ENCODE data around the gene CHTF8. TPM values are rescaled to one million over a fixed set of nuclear protein-coding genes. Genes with fewer than 3 reads are reported as not detected.

The CHTF8 gene
- total RNA-seq, 1 experiment from 2014 or later: 161 TPM

DNA sequence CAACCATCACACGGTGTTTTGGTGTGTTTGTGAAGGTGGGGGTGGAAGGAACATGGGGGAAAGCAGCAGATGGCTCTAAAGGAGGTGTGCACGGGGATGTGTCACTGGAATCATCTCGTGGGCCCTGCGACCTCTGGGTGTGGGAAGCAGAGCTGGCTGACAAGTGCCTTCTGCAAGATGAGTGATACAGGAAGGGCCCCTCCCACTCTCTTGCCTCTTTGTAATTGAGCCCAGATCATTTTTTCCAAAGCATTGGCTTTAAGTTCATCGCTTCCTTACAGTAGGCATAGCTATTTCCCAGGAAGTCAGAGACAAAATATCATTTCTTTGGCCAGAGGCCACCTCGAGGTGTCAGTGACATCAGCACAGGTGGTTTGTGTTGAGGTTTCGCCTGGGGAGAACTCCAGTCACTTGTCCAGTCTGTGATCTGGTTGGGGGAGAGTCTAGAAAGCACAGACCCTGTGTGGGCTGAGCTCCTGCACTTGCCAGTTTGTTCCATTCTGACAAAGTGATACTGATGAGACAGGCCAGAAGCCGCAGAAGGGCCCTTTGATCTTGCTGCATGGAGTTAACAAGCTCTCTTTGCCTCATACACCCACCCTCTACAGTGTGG lies 33.9 kb upstream of the CHTF8 start:
- DNase-seq: no peak
- ChIA-PET POLR2A (ENCODE audit: unreplicated experiment) (no interaction called here), CTCF (no interaction called here)
- H3K9me2 ChIP-seq (ENCODE audit: insufficient read depth): no peaks in the 10 kb centered on the region
- TF ChIP-seq EZH2 (IDR thresholded peaks at IDR 0.05; ENCODE audit: low read depth) (no peak), CTCF (conservative IDR thresholded peaks at IDR 0.05) (no peak)
- no peak overlapping the region for H3K4me3 ChIP-seq
- H4K20me1 ChIP-seq (ENCODE audit: insufficient read depth): no peaks in the 10 kb centered on the region
- no peak overlapping the region for H3K4me2 ChIP-seq
- peaks cover 39% of the 10 kb centered on the region for H3K36me3 ChIP-seq (ENCODE audit: low read depth)
- H3K79me2 ChIP-seq (ENCODE audit: low read depth): no peaks in the 10 kb centered on the region
- no peaks in the 10 kb centered on the region for H3K9me3 ChIP-seq (ENCODE audit: insufficient read depth, low read depth)
- no TSS peak for BruUV-seq (replicated peaks)
- no peaks in the 10 kb centered on the region for H3K27me3 ChIP-seq (ENCODE audit: insufficient read depth, low read depth)
- H2AFZ ChIP-seq: no peak overlapping the region
- peaks cover 16% of the 10 kb centered on the region for H3F3A ChIP-seq (ENCODE audit: insufficient read depth, low read depth)
- intact Hi-C loops (cut with micrococcal nuclease; ENCODE audit: unreplicated experiment): no loop called here
- H3K27ac ChIP-seq: no peak overlapping the region
- H3K4me1 ChIP-seq (replicated peaks; ENCODE audit: insufficient read depth): no peaks in the 10 kb centered on the region

DNA sequence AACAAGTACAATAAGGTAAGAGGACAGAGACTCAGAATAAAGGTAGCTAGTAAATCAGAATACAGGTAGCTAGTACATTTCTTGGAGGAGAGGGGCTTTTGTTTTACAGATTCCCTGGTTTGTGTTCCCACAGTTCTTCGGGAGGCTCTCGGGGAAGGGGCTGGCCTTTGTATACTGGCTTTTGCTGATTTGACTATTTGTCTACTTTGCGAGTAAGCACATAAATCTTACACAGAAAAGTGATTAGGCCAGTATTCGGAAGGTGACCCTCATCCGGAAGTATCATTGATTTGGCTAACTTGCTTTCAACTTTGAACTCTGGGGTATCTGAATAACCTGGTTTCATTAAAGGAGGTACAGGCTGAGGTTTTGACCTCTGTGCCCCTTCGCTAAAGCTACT lies 33.2 kb upstream of the CHTF8 start:
- CTCF ChIA-PET: no interaction called here
- intact Hi-C loops (cut with micrococcal nuclease; ENCODE audit: unreplicated experiment): no loop called here
- Histone ChIP-seq H3K27me3 (ENCODE audit: insufficient read depth, low read depth) (no peaks in the 10 kb centered on the region), H4K20me1 (ENCODE audit: insufficient read depth) (no peaks in the 10 kb centered on the region), H3K79me2 (ENCODE audit: low read depth) (no peaks in the 10 kb centered on the region), H3K9me3 (ENCODE audit: insufficient read depth, low read depth) (no peaks in the 10 kb centered on the region), H3K36me3 (ENCODE audit: low read depth) (peaks cover 39% of the 10 kb centered on the region), H3K4me2 (no peak overlapping the region), H3K4me3 (no peak overlapping the region), H2AFZ (no peak overlapping the region), H3F3A (ENCODE audit: insufficient read depth, low read depth) (peaks cover 11% of the 10 kb centered on the region), H3K9me2 (ENCODE audit: insufficient read depth) (no peaks in the 10 kb centered on the region), H3K27ac (no peak overlapping the region), H3K4me1 (replicated peaks; ENCODE audit: insufficient read depth) (no peaks in the 10 kb centered on the region)
- BruUV-seq (replicated peaks): no TSS peak
- DNase-seq: no peak
- POLR2A ChIA-PET (ENCODE audit: unreplicated experiment): no interaction called here
- TF ChIP-seq CTCF (conservative IDR thresholded peaks at IDR 0.05) (no peak), EZH2 (IDR thresholded peaks at IDR 0.05; ENCODE audit: low read depth) (no peak)

DNA sequence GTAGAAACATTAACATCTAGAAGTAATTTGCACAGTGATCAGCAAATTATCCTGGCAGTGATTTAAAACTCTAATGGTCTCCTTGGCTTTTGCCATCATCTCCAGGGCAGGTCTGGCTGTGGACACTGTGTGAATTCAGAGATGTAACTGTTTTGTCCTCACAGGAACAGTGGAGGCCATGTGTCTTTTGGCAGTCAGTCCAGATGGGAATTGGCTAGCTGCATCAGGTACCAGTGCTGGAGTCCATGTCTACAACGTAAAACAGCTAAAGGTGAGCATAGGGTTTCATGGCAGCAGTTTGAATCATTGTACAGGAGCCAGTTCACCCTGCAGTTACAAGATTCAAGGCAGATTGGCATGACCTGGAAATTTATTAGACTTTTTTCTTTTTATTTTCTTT lies 27.8 kb upstream of the CHTF8 start:
- H3K4me2 ChIP-seq: no peak overlapping the region
- ChIA-PET CTCF (no interaction called here), POLR2A (ENCODE audit: unreplicated experiment) (no interaction called here)
- BruUV-seq (replicated peaks): no TSS peak
- no peaks in the 10 kb centered on the region for H3K4me1 ChIP-seq (replicated peaks; ENCODE audit: insufficient read depth)
- TF ChIP-seq CTCF (conservative IDR thresholded peaks at IDR 0.05) (no peak), EZH2 (IDR thresholded peaks at IDR 0.05; ENCODE audit: low read depth) (no peak)
- no peak overlapping the region for H3K4me3 ChIP-seq
- H4K20me1 ChIP-seq (ENCODE audit: insufficient read depth): no peaks in the 10 kb centered on the region
- H3K36me3 ChIP-seq (ENCODE audit: low read depth): peaks cover 21% of the 10 kb centered on the region
- no peak overlapping the region for H2AFZ ChIP-seq
- no peaks in the 10 kb centered on the region for H3K9me2 ChIP-seq (ENCODE audit: insufficient read depth)
- no peaks in the 10 kb centered on the region for H3K9me3 ChIP-seq (ENCODE audit: insufficient read depth, low read depth)
- peaks cover 5% of the 10 kb centered on the region; the same call in 1 of the 2 replicates for H3F3A ChIP-seq (ENCODE audit: insufficient read depth, low read depth)
- no peaks in the 10 kb centered on the region for H3K27me3 ChIP-seq (ENCODE audit: insufficient read depth, low read depth)
- intact Hi-C loops (cut with micrococcal nuclease; ENCODE audit: unreplicated experiment): no loop called here
- no peak for DNase-seq
- H3K79me2 ChIP-seq (ENCODE audit: low read depth): no peaks in the 10 kb centered on the region
- no peak overlapping the region for H3K27ac ChIP-seq

All from PC-9 (cell line).